H9 (cell line): ENCODE data around the gene KANK2. TPM values are rescaled to one million over a fixed set of nuclear protein-coding genes. Genes with fewer than 3 reads are reported as not detected.

Experiments
- DNase-seq: peaks from one replicate; pipeline ENCODE4 v3.0.0-alpha.2; 2017
- H2AFZ ChIP-seq: one replicate; pipeline ENCODE4 v1.6.1; 2013; ENCODE audit warnings: mild to moderate bottlenecking, low read length, control low read depth, moderate library complexity
- H2AK5ac ChIP-seq: 2 replicates; pipeline ENCODE4 v1.6.1; 2013; ENCODE audit warnings: low read length, control low read depth, mixed read lengths; ENCODE audit not compliant: insufficient read length
- H2BK120ac ChIP-seq: one replicate; pipeline ENCODE4 v1.6.1; 2013; ENCODE audit warnings: low read depth, mild to moderate bottlenecking, low read length, control low read depth, inconsistent platforms; ENCODE audit not compliant: poor library complexity, severe bottlenecking
- H2BK12ac ChIP-seq: 2 replicates; pipeline ENCODE4 v1.6.1; 2013; ENCODE audit warnings: low read length, control low read depth, mixed read lengths, low read depth; ENCODE audit not compliant: insufficient read length
- H2BK15ac ChIP-seq: 2 replicates; pipeline ENCODE4 v1.6.1; 2013; ENCODE audit warnings: low read depth, low read length, control low read depth
- H2BK20ac ChIP-seq: one replicate; pipeline ENCODE4 v1.6.1; 2013; ENCODE audit warnings: low read depth, mild to moderate bottlenecking, low read length, control low read depth, inconsistent platforms; ENCODE audit not compliant: poor library complexity, severe bottlenecking
- H2BK5ac ChIP-seq: 2 replicates; pipeline ENCODE4 v1.6.1; 2013; ENCODE audit warnings: low read length, control low read depth, mixed read lengths; ENCODE audit not compliant: insufficient read length
- H3K14ac ChIP-seq: 2 replicates; pipeline ENCODE4 v1.6.1; 2013; ENCODE audit warnings: low read length, control low read depth; ENCODE audit not compliant: insufficient read depth
- H3K18ac ChIP-seq: 2 replicates; pipeline ENCODE4 v1.6.1; 2013; ENCODE audit warnings: low read depth, mild to moderate bottlenecking, mixed read lengths, low read length, control low read depth; ENCODE audit not compliant: insufficient read length
- H3K23ac ChIP-seq: 2 replicates; pipeline ENCODE4 v1.6.1; 2013; ENCODE audit warnings: low read length, control low read depth, mixed read lengths, low read depth; ENCODE audit not compliant: insufficient read length
- H3K23me2 ChIP-seq: 2 replicates; pipeline ENCODE4 v1.6.1; 2013; ENCODE audit warnings: low read depth, mild to moderate bottlenecking, mixed read lengths, low read length, control low read depth; ENCODE audit not compliant: insufficient read length, poor library complexity, severe bottlenecking
- H3K27ac ChIP-seq: 2 replicates; pipeline ENCODE4 v1.5.1; 2013; ENCODE audit warnings: low read length, control low read depth, mixed read lengths, low read depth; ENCODE audit not compliant: insufficient read length
- H3K27me3 ChIP-seq: 2 replicates; pipeline ENCODE4 v1.6.1; 2013; ENCODE audit warnings: low read length, control low read depth, inconsistent platforms; ENCODE audit not compliant: insufficient read depth
- H3K4ac ChIP-seq: 2 replicates; pipeline ENCODE4 v1.6.1; 2013; ENCODE audit warnings: low read depth, mild to moderate bottlenecking, control low read depth, inconsistent platforms, low read length, moderate library complexity
- H3K4me1 ChIP-seq: 2 replicates; pipeline ENCODE4 v1.6.1; 2013; ENCODE audit warnings: low read length, control low read depth, inconsistent platforms; ENCODE audit not compliant: insufficient read depth
- H3K4me2 ChIP-seq: 2 replicates; pipeline ENCODE4 v1.6.1; 2013; ENCODE audit warnings: low read length, control low read depth, mixed read lengths; ENCODE audit not compliant: insufficient read length, insufficient read depth
- H3K56ac ChIP-seq: 2 replicates; pipeline ENCODE4 v1.6.1; 2013; ENCODE audit warnings: low read depth, mild to moderate bottlenecking, mixed read lengths, low read length, control low read depth; ENCODE audit not compliant: insufficient read length
- H3K79me1 ChIP-seq: 2 replicates; pipeline ENCODE4 v1.6.1; 2013; ENCODE audit warnings: low read depth, mild to moderate bottlenecking, moderate library complexity, low read length, control low read depth, inconsistent platforms; ENCODE audit not compliant: insufficient read depth, poor library complexity, severe bottlenecking
- H3K79me2 ChIP-seq: 2 replicates; pipeline ENCODE4 v1.6.1; 2013; ENCODE audit warnings: low read length, control low read depth, inconsistent platforms; ENCODE audit not compliant: insufficient read depth
- H3K9ac ChIP-seq: 2 replicates; pipeline ENCODE4 v1.6.1; 2013; ENCODE audit warnings: low read length, control low read depth, mixed read lengths; ENCODE audit not compliant: insufficient read length; ENCODE audit errors: extremely low read depth
- H3K9me3 ChIP-seq: one replicate; pipeline ENCODE4 v1.6.1; 2013; ENCODE audit warnings: low read depth, low read length, inconsistent platforms; ENCODE audit not compliant: control insufficient read depth
- H3T11ph ChIP-seq: one replicate; pipeline ENCODE4 v1.6.1; 2013; ENCODE audit warnings: mild to moderate bottlenecking, low read length, control low read depth, inconsistent platforms
- H4K20me1 ChIP-seq: one replicate; pipeline ENCODE4 v1.6.1; 2013; ENCODE audit not compliant: control insufficient read depth, insufficient read length, insufficient read depth
- H4K5ac ChIP-seq: 2 replicates; pipeline ENCODE4 v1.6.1; 2013; ENCODE audit warnings: low read depth, mild to moderate bottlenecking, mixed read lengths, low read length, control low read depth; ENCODE audit not compliant: insufficient read length
- H4K8ac ChIP-seq: replicated peaks from 2 replicates; pipeline ENCODE4 v1.6.1; 2013; ENCODE audit warnings: low read length, control low read depth, mixed read lengths, low read depth; ENCODE audit not compliant: insufficient read length
- H4K91ac ChIP-seq: 2 replicates; pipeline ENCODE4 v1.6.1; 2013; ENCODE audit warnings: low read depth, mild to moderate bottlenecking, moderate library complexity, mixed read lengths, low read length, control low read depth; ENCODE audit not compliant: insufficient read length
- H3K27ac Mint-ChIP-seq, 3 experiments: 2 replicates in 2 of 3; 3 replicates in 1 of 3; pipeline ENCODE4 v1.8.0; 2020 to 2021; ENCODE audit warnings: mixed read lengths in 3 of 3, mild to moderate bottlenecking in 1 of 3, moderate library complexity in 1 of 3
- H3K27me3 Mint-ChIP-seq: 2 replicates; pipeline ENCODE4 v1.8.0; 2021; ENCODE audit warnings: low read depth, mild to moderate bottlenecking, moderate library complexity, mixed read lengths
- H3K36me3 Mint-ChIP-seq, 3 experiments: 2 replicates in 2 of 3; 3 replicates in 1 of 3; pipeline ENCODE4 v1.8.0; 2020 to 2021; ENCODE audit warnings: low read depth in 3 of 3, mixed read lengths in 3 of 3; ENCODE audit not compliant: insufficient read depth in 1 of 3
- H3K4me1 Mint-ChIP-seq, 2 experiments: 2 replicates each; pipeline ENCODE4 v1.8.0; 2020; ENCODE audit warnings: mixed read lengths in 2 of 2
- H3K4me3 Mint-ChIP-seq, 2 experiments: 2 replicates in 1 of 2; 3 replicates in 1 of 2; pipeline ENCODE4 v1.8.0; 2020 to 2021; ENCODE audit warnings: mild to moderate bottlenecking in 2 of 2, mixed read lengths in 2 of 2, moderate library complexity in 1 of 2
- H3K9me3 Mint-ChIP-seq, 2 experiments: 2 replicates in 1 of 2; 3 replicates in 1 of 2; pipeline ENCODE4 v1.8.0; 2020; ENCODE audit warnings: mild to moderate bottlenecking in 2 of 2, mixed read lengths in 2 of 2, moderate library complexity in 1 of 2
- CTCF ChIP-seq: fragments of 200-600 bp; sonication (generic); conservative IDR thresholded peaks from 3 replicates; pipeline ENCODE4 v1.8.0; 2021; ENCODE audit warnings: antibody characterized with exemption, mild to moderate bottlenecking
- WGBS: extraction: QIAGEN DNeasy Blood & Tissue Kit; methylation state at CpG from one replicate; pipeline ENCODE4 v1.1.7; 2013; ENCODE audit warnings: missing lambda C conversion rate, low lambda C conversion rate, mixed read lengths; ENCODE audit not compliant: insufficient read length; ENCODE audit errors: extremely low coverage; 5-methylcytosine and 5-hydroxymethylcytosine counted together
- total RNA-seq: library from RNA; stranded (reverse); gene quantifications from 2 replicates; pipeline ENCODE4 v1.2.1, GENCODE V29; 2021

The KANK2 gene
- total RNA-seq, 1 experiment from 2014 or later: 42.0 TPM

GRCh38 chr19:11208561-11209471 lies 11.5 kb upstream of the KANK2 start:
- Histone ChIP-seq H3K56ac (no peak overlapping the region), H3K9ac (no peak overlapping the region), H2AK5ac (no peak overlapping the region), H4K91ac (no peak overlapping the region), H3K23me2 (no peaks in the 10 kb centered on the region), H4K20me1 (no peaks in the 10 kb centered on the region), H3K4me2 (no peak overlapping the region), H3K79me2 (no peaks in the 10 kb centered on the region), H3T11ph (no peak overlapping the region), H3K18ac (no peak overlapping the region), H3K79me1 (no peaks in the 10 kb centered on the region), H4K8ac (no peak overlapping the region), H3K9me3 (no peaks in the 10 kb centered on the region), H3K23ac (no peak overlapping the region), H2AFZ (no peak overlapping the region), H2BK15ac (no peak overlapping the region), H3K4ac (no peak overlapping the region), H3K4me1 (no peaks in the 10 kb centered on the region), H3K27ac (no peak overlapping the region), H2BK12ac (no peak overlapping the region), H3K14ac (no peak overlapping the region), H2BK5ac (no peak overlapping the region), H2BK120ac (no peak overlapping the region), H3K27me3 (no peaks in the 10 kb centered on the region), H2BK20ac (no peak overlapping the region), H4K5ac (no peak overlapping the region)
- no peak for TF ChIP-seq CTCF
- Mint-ChIP-seq H3K4me3 (no peak overlapping the region; a peak in 1 of 5 replicates), H3K36me3 (peaks cover 7 to 40% (median 32%) of the 10 kb centered on the region in 3 experiments; a peak in 6 of 7 replicates), H3K4me1 (0 out of 4 replicates have a peak, but pooled peaks cover 0 to 3% of the 10 kb centered on the region in 2 experiments), H3K27ac (no peak overlapping the region), H3K9me3 (no peaks in the 10 kb centered on the region), H3K27me3 (no peaks in the 10 kb centered on the region)
- no CpG with 5 or more reads among the region's 38 CpGs for WGBS
- DNase-seq: peak; percentile 24
